ENCODE measurements around the gene SLC38A9.

SLC38A9 gene

GRCh38 chr5:55577353-55578060 is 134.6 kb downstream of the SLC38A9 start:
- no peak overlapping the region for H3K4me3 ChIP-seq (ENCODE audit: low read depth, low read length)
- no peak for TF ChIP-seq CTCF (IDR thresholded peaks at IDR 0.05; ENCODE audit: borderline replicate concordance, insufficient read depth, low read depth, low read length)

- no peak for TF ChIP-seq CTCF (IDR thresholded peaks at IDR 0.05; ENCODE audit: borderline replicate concordance, insufficient read depth, low read depth, low read length)
- no peak overlapping the region for H3K4me3 ChIP-seq (ENCODE audit: low read depth, low read length)
These were observed 135.5 kb downstream of the SLC38A9 start for GRCh38 chr5:55576661-55577060.

Measured in GM12875 (cell line).